ENCODE data around the gene NSRP1.
"Not testable (repeated sequence)": the region's sequence is repeated elsewhere in the genome, so short reads cannot be mapped to it uniquely, and the experiment has no call there.

NSRP1 gene, protein sequence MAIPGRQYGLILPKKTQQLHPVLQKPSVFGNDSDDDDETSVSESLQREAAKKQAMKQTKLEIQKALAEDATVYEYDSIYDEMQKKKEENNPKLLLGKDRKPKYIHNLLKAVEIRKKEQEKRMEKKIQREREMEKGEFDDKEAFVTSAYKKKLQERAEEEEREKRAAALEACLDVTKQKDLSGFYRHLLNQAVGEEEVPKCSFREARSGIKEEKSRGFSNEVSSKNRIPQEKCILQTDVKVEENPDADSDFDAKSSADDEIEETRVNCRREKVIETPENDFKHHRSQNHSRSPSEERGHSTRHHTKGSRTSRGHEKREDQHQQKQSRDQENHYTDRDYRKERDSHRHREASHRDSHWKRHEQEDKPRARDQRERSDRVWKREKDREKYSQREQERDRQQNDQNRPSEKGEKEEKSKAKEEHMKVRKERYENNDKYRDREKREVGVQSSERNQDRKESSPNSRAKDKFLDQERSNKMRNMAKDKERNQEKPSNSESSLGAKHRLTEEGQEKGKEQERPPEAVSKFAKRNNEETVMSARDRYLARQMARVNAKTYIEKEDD

DNA sequence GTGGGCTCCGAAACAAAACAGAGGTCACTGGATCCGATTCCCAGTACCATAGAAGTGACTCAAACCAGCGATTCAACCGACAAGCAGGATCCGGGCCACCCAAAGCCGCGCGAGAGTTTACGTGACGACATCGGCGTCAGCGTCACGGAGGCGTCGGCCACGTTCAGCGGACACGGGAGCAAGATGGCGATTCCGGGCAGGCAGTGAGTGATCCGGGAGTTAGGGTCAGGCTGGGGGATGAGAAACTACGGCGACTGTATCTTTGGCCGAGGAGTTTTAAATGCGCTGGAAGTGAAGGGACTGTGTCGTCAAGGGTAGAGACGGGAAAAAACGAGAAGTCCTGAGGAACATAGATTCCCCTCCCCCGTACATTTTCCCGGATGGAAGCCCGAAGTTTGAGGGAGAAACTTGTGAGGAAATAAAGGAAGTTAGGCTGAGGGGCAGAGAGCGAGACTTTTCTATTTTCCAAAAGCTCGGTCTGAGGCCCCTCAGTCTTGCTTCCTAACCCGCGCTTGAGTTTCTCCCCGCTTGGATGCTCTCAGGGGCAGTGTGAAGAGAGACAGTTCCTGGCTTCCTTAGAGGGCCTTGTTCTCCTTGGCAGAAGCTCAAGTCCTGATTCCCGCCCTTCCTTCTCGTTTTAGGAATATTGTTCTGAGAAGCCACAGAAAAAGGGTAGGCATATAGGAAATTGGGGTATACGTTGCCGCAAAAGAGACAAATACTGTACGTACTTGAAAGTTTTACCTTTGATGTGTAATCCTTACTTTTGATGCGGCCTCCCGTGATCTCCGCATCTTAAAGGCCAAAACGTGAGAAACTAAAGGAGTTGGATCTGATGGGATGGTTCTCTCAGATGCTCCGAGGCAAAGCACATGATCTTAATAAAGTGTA lies at the start of gene NSRP1:
Gene NSRP1 (plus strand): TSS at position 156 of the 891 bp plus-strand sequence. CDS start 28 bp downstream, at position 184.
- DNase-seq (ENCODE audit: low read depth, low spot score), result peak; percentile 98

DNA sequence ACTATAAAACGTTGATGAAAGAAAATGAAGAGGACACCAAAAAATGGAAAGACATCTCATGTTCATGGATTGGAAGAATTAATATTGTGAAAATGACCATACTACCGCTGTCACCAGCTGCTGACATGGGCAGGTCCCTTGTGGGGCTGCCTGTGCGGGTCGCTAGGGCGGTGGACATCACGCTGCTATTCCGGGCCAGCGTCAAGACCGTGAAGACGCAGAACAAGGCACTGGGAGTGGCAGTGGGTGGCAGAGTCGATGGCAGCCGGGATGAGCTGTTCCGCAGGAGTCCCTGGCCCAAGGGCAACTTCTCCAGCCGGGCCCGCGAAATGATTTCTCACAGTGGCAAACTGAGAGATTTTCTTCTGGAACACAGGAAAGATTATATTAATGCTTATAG lies 48.2 kb upstream of the NSRP1 start:
- DNase-seq (ENCODE audit: low read depth, low spot score), result no peak

GRCh38 chr17:30074254-30074653 lies 42.4 kb upstream of the NSRP1 start:
- DNase-seq (ENCODE audit: low read depth, low spot score), result no peak

- no peak for DNase-seq (ENCODE audit: low read depth, low spot score)
Observed at GRCh38 chr17:30074730-30075129, 41.9 kb upstream of the NSRP1 start.

DNA sequence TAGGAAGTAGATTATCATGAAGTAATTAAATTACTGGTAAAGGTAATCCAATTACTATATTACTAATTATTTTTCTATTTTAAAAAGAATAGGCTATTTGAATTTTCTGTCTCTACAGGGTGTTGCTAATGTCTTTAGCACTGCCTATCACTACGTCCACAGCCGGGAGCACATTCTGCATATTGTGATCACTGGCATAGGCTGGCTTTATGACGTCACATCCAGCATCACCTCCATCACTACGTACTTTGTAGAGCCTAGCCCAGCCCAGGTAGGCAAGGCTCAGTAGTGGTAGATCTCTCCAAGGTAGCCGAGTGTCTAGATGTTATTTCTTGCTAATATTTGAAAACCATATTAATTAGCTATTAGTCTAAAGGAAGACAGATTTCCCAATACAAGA lies 33.8 kb upstream of the NSRP1 start:
- no peak for DNase-seq (ENCODE audit: low read depth, low spot score)

GRCh38 chr17:30084788-30085187 lies 31.8 kb upstream of the NSRP1 start:
- DNase-seq (ENCODE audit: low read depth, low spot score), result no peak

DNA sequence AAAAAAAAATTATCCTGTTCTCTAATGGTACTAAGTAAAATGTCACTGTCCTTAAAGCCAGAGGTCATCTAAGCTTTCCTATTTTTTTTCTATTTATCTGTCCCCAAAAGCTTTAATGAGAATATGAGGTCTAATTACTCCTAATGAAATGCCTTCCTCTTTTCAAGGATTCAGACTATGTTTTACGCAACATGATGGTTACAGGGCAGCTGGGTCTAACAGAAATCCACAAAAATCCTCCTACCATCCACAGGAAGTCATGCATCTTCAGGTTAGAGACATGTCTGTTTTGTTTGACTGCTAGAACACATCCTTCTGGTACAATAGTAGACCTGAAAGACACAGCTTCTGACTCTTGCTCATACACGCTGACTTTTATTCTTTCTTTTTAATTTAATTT lies 29.7 kb upstream of the NSRP1 start:
- DNase-seq (ENCODE audit: low read depth, low spot score), result no peak

- DNase-seq (ENCODE audit: low read depth, low spot score), result not testable (repeated sequence)
Observed at GRCh38 chr17:30087431-30087830, 29.2 kb upstream of the NSRP1 start.

- DNase-seq (ENCODE audit: low read depth, low spot score), result no peak
Observed at GRCh38 chr17:30091121-30091670, 25.4 kb upstream of the NSRP1 start.

GRCh38 chr17:30091771-30092170 lies 24.8 kb upstream of the NSRP1 start:
- no peak for DNase-seq (ENCODE audit: low read depth, low spot score)

DNA sequence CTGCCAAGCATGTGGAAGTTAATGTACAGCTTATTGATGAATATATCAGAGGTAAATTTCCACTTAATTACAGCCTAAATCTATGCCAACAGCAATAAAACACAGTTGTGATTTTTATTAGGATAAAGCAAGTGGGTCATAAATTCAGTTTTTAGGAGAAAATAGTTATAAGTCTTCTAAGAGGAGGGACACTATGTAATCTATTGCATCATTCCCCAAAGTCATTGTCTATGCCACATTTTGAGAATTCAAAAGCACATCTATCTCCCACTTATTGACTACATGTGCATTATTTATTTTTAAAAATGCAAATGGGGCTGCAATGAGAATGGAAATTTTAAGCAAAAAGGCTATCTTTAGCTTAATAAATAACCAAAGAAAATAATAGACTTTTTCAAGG lies 23.7 kb upstream of the NSRP1 start:
- no peak for DNase-seq (ENCODE audit: low read depth, low spot score)

DNA sequence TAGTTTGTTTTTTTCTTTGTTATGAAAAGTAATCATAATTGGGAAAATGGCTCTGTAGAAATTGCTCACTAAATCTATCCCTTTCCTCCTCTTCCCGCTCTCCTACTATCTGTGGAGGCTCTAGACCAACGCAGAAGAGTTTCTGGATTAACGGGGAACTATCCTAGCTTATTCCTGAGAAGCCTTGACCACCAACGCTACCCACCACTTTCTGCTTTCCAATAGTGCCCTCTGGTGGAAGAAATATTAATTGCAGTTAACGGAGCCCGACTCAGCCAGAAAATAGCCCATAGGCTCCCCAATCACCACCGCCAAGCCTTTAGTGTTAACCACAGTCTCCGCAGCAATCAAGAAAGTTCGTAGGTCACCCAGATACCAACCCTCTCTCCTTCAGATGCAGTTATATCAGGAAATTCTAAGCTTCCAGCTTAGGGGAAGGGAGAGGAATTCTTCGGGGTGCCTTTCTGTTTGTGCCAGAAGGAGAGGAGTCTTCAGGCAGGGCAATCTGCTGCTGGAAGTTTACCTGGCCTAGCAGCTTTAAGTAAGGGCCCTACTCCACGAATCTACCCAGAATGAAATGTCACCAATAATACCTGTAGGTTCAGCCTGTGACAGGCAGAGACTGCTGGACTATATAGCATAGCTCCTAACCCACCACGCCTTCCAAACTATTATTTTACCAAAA lies 23.0 kb upstream of the NSRP1 start:
- DNase-seq (ENCODE audit: low read depth, low spot score), result peak; percentile 93

- DNase-seq (ENCODE audit: low read depth, low spot score), result peak; percentile 39
Observed at GRCh38 chr17:30095507-30096244, 20.9 kb upstream of the NSRP1 start.

DNA sequence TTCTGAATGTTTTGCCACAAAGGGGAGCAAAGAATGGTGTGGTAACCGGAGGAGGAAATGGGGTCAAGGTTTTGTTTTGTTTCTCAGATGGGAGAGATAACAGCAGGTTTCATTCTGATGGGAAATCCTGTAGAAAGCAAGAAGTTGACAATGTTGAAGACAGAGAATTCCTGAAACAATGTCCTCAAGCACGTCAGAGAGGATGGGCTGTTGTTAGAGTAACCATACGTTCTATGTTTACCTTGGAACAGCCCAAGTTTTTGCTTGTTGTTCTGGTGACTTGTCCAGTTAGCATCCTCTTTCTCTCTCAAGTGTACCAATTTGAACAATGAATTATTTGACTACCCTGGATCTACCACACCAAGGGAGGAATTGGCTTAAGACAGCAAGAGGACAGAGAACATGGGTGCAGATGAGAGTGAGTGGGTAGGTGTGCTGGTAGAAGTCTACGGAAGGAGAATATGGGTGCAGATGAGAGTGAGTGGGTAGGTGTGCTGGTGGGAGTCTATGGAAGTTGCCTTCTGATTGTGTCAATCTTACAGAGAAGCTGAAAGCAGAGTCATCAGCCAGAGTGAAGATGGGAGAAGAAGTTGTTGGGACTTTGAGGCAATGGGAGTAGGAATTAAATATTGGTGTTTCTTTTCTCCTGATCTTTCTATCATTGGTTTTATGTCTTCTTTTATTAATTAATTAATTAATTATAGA lies 14.8 kb upstream of the NSRP1 start:
- no peak for DNase-seq (ENCODE audit: low read depth, low spot score)

GRCh38 chr17:30103921-30104320 lies 12.7 kb upstream of the NSRP1 start:
- no peak for DNase-seq (ENCODE audit: low read depth, low spot score)

DNA sequence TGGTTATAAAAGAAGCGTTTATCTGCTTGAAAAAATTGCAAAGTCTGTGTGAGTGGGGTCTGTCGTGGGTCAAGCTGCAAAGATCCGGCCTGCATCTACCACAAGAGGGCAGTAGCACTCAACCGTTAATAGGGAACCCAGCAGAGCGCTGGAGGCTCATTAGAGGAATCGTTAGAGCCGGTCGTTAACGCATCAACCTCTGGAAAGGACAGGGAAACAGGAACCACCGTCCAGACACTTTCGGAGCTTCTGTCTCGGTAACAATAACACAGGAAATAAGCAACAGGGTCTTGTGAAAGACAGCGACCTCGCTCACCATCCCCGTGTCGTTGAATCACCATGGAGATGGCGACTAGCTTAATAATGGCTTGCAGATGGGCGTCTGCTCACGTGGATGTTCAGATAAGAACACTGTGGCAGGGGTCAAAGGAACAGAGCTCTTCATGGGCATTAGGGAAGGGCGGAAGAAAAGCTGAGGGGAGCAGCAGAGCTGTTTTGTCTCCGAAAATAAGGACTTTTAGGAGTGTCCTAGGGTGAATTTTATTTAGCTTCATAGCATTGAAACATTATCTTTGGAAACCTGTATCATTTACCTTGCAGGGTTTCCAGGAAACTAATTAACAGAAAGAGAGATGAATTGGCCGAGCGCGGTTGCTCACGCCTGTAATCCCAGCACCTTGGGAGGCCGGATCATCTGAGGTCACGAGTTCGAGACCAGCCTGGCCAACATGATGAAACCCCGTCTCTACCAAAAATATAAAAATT lies 11.9 kb upstream of the NSRP1 start:
- peak; percentile 92 for DNase-seq (ENCODE audit: low read depth, low spot score)

GRCh38 chr17:30112794-30113193 lies 3.8 kb upstream of the NSRP1 start:
- no peak for DNase-seq (ENCODE audit: low read depth, low spot score)

- DNase-seq (ENCODE audit: low read depth, low spot score), result no peak
Observed at GRCh38 chr17:30113213-30113612, 3.4 kb upstream of the NSRP1 start.

- no peak for DNase-seq (ENCODE audit: low read depth, low spot score)
Observed at GRCh38 chr17:30116345-30116660, 313 bp upstream of the NSRP1 start.

DNA sequence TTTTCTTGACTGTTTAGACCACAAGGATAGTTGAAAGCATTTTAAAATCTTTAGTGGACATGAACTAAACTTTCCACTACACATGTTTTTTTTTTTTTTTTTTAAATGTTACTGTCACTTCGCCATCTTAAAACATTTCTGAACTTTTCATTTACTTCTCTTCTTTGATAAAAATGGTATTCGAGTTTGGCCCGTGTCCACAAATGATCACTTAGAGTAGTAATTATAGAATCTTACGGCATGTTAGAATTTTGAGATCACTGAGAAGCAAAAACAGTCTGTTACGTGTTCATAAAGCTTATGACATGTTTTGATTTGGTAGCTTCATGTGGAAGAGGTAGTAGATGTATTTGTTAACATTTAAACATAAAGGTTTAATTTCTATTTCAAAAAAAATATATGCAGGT lies 1.1 kb downstream of the NSRP1 start:
- DNase-seq (ENCODE audit: low read depth, low spot score), result no peak

Data from ELF-1 (cell line).